SU-DHL-6 (cell line): Measurements from ENCODE around the gene ASTE1.

ENCODE experiments used
- H2AFZ ChIP-seq: fragments of 200-600 bp; sonication (generic); 2 replicates; pipeline ENCODE4 v1.6.1; 2014; ENCODE audit warnings: low read depth, mild to moderate bottlenecking, moderate library complexity, mixed read lengths, antibody characterized with exemption, low read length; ENCODE audit not compliant: severe bottlenecking
- H3F3A ChIP-seq: fragments of 200-600 bp; shearing (Covaris generic); 2 replicates; pipeline ENCODE4 v1.6.0; 2016; ENCODE audit warnings: antibody characterized with exemption, mild to moderate bottlenecking; ENCODE audit not compliant: insufficient read depth
- H3K27ac ChIP-seq: fragments of 200-600 bp; sonication (generic); 2 replicates; pipeline ENCODE4 v1.5.1; 2016; ENCODE audit warnings: low read depth, mild to moderate bottlenecking, low read length, moderate library complexity, mixed read lengths
- H3K27me3 ChIP-seq: fragments of 200-600 bp; sonication (generic), shearing (Covaris generic); 2 replicates; pipeline ENCODE4 v1.6.0; 2014; ENCODE audit warnings: mild to moderate bottlenecking, low read length
- H3K36me3 ChIP-seq: fragments of 200-600 bp; sonication (generic); 2 replicates; pipeline ENCODE4 v1.6.1; 2014; ENCODE audit warnings: mild to moderate bottlenecking, low read length, mixed read lengths
- H3K4me2 ChIP-seq: fragments of 300-600, 200-600 bp; shearing (Covaris generic), sonication (generic); 2 replicates; pipeline ENCODE4 v1.6.0; 2014; ENCODE audit warnings: low read length, low read depth, mild to moderate bottlenecking; ENCODE audit not compliant: poor library complexity, severe bottlenecking
- H3K4me3 ChIP-seq: fragments of 200-600 bp; sonication (generic); 2 replicates; pipeline ENCODE4 v1.5.1; 2014; ENCODE audit warnings: antibody characterized with exemption, low read length, mild to moderate bottlenecking, mixed read lengths; ENCODE audit not compliant: insufficient read depth, poor library complexity, severe bottlenecking
- H3K79me2 ChIP-seq: fragments of 200-600 bp; sonication (generic); 2 replicates; pipeline ENCODE4 v1.6.1; 2014; ENCODE audit warnings: mild to moderate bottlenecking, low read length, moderate library complexity; ENCODE audit not compliant: insufficient read depth
- H3K9ac ChIP-seq: fragments of 200-600 bp; sonication (generic); 2 replicates; pipeline ENCODE4 v1.7.0; 2014; ENCODE audit warnings: mild to moderate bottlenecking, low read length
- H3K9me2 ChIP-seq: fragments of 200-600 bp; sonication (generic); replicated peaks from 2 replicates; pipeline ENCODE4 v1.6.1; 2014; ENCODE audit warnings: low read length; ENCODE audit not compliant: insufficient read depth
- H3K9me3 ChIP-seq: fragments of 200-600 bp; sonication (generic); 2 replicates; pipeline ENCODE4 v1.6.1; 2014; ENCODE audit warnings: low read length, mixed read lengths; ENCODE audit not compliant: insufficient read depth
- H4K20me1 ChIP-seq: fragments of 200-600 bp; sonication (generic); 2 replicates; pipeline ENCODE4 v1.6.1; 2014; ENCODE audit warnings: low read depth, mild to moderate bottlenecking, antibody characterized with exemption, low read length, moderate library complexity, mixed read lengths
- CTCF ChIP-seq: fragments of 200-600 bp; sonication (generic); IDR thresholded peaks from one replicate; pipeline ENCODE4 v1.5.1; 2017; ENCODE audit warnings: antibody characterized with exemption, mild to moderate bottlenecking, low read length, moderate library complexity; ENCODE audit not compliant: insufficient read depth, poor library complexity, severe bottlenecking
- EZH2phosphoT487 ChIP-seq: fragments of 200-600 bp; sonication (generic), shearing (Covaris generic); conservative IDR thresholded peaks from 2 replicates; pipeline ENCODE4 v1.6.1; 2018; ENCODE audit warnings: mild to moderate bottlenecking, antibody characterized with exemption, low read length, moderate library complexity, mixed read lengths

Gene ASTE1

GRCh38 chr3:131025539-131025938 lies 1.1 kb downstream of the ASTE1 start:
- Histone ChIP-seq H3K4me2 (peak overlapping the region; percentile 99), H3K9ac (peak overlapping the region; percentile 94), H3K4me3 (peak overlapping the region; percentile 95), H2AFZ (peak overlapping the region; percentile 99), H3K9me2 (no peaks in the 10 kb centered on the region), H3K9me3 (no peaks in the 10 kb centered on the region), H3K79me2 (peaks cover 38% of the 10 kb centered on the region), H3K36me3 (peaks cover 5% of the 10 kb centered on the region; the same call in 1 of the 2 replicates), H4K20me1 (no peaks in the 10 kb centered on the region), H3K27me3 (no peaks in the 10 kb centered on the region), H3K27ac (0 out of 2 replicates have a peak overlapping the region, but pooled peaks have one; percentile 75), H3F3A (no peaks in the 10 kb centered on the region)
- no peak for TF ChIP-seq CTCF
- TF ChIP-seq EZH2phosphoT487 = no peak

DNA sequence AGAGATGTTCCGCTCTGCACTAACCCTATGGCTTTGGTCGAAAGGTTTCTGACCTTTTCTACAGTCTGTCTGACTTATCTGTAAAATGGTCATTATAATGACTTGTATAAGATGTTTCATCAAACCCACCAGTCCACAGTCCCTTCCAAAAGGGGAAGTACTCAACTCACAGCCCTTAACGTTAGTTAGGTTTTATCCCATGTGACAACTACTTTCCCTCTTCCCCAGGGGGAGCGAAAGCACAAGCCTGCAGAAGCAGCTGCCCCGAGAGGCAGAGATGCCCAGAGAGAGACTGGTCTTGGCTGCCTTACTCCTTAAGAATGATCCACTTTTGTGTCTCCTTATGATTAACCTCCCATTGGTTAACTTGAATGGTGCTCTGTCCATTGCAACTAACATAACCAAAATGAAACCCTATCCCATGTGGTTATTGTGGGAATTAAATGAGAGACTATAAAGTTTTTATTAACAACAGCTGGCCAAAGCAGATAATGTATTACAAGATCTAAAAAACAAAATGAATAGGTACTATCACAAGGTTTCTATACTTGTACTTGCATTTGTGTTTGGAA lies 6.4 kb downstream of the ASTE1 start:
- Histone ChIP-seq H3K27ac (no peak overlapping the region), H3K9me2 (no peaks in the 10 kb centered on the region), H3K36me3 (peaks cover 12% of the 10 kb centered on the region; the same call in 1 of the 2 replicates), H3K4me2 (peak overlapping the region; percentile 36), H3K9me3 (no peaks in the 10 kb centered on the region), H3K4me3 (no peak overlapping the region), H3K9ac (no peak overlapping the region), H3K27me3 (no peaks in the 10 kb centered on the region), H4K20me1 (no peaks in the 10 kb centered on the region), H2AFZ (no peak overlapping the region), H3F3A (no peaks in the 10 kb centered on the region; the same call in 1 of the 2 replicates), H3K79me2 (peaks cover 32% of the 10 kb centered on the region)
- TF ChIP-seq EZH2phosphoT487 = no peak
- no peak for TF ChIP-seq CTCF

DNA sequence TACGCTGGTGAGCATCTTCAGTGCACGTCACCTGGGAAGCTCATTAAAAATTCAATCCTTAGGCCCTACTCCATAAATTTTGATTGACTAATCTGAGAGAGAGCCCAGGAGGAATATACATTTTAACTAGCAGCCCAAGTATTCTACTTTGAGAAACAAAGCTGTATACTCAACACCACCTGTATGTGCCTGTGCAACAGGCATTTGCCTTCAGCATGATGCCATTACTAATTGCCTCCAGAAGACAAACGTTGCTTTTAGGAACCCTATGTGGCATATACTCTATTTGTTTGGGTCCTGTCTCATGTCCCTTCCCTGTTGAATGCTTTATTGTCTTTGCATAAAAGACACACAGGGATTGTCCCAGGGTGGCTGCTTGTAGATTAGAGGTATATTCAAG lies 7.7 kb downstream of the ASTE1 start:
- no peak overlapping the region for H3K4me2 ChIP-seq
- H3K9me2 ChIP-seq = no peaks in the 10 kb centered on the region
- no peaks in the 10 kb centered on the region for H3K27me3 ChIP-seq
- H3K9ac ChIP-seq = no peak overlapping the region
- peaks cover 18% of the 10 kb centered on the region; the same call in 1 of the 2 replicates for H3K36me3 ChIP-seq
- no peaks in the 10 kb centered on the region; the same call in 1 of the 2 replicates for H3F3A ChIP-seq
- TF ChIP-seq CTCF = no peak
- no peak for TF ChIP-seq EZH2phosphoT487
- no peak overlapping the region for H3K27ac ChIP-seq
- no peak overlapping the region for H3K4me3 ChIP-seq
- H4K20me1 ChIP-seq = no peaks in the 10 kb centered on the region
- no peaks in the 10 kb centered on the region for H3K9me3 ChIP-seq
- H3K79me2 ChIP-seq = peaks cover 27% of the 10 kb centered on the region
- H2AFZ ChIP-seq = no peak overlapping the region
